BLaER1 (cell line): ENCODE results near the gene TMEM81.

ENCODE experiments used
- H3K27ac ChIP-seq: shearing (Covaris generic); formaldehyde crosslinking; 2 replicates; pipeline ENCODE4 v1.8.1; 2022
- H3K27me3 ChIP-seq: shearing (Covaris generic); formaldehyde crosslinking; 2 replicates; pipeline ENCODE4 v1.8.1; 2022
- H3K36me3 ChIP-seq: shearing (Covaris generic); formaldehyde crosslinking; 2 replicates; pipeline ENCODE4 v1.8.1; 2022
- H3K4me1 ChIP-seq: shearing (Covaris generic); formaldehyde crosslinking; 2 replicates; pipeline ENCODE4 v1.8.1; 2022
- H3K4me2 ChIP-seq: shearing (Covaris generic); formaldehyde crosslinking; 2 replicates; pipeline ENCODE4 v1.8.1; 2022
- H3K4me3 ChIP-seq: shearing (Covaris generic); formaldehyde crosslinking; 2 replicates; pipeline ENCODE4 v1.8.1; 2022
- H3K9ac ChIP-seq: shearing (Covaris generic); formaldehyde crosslinking; 2 replicates; pipeline ENCODE4 v1.8.1; 2022
- H3K9me3 ChIP-seq: shearing (Covaris generic); formaldehyde crosslinking; 2 replicates; pipeline ENCODE4 v1.8.1; 2022
- H4K20me1 ChIP-seq: shearing (Covaris generic); formaldehyde crosslinking; 2 replicates; pipeline ENCODE4 v1.8.1; 2022
- Cebpa-rat ChIP-seq: shearing (Covaris generic); IDR thresholded peaks from 2 replicates; pipeline ENCODE4 v1.8.1; 2022

Gene TMEM81

GRCh38 chr1:205053296-205053695, 31.0 kb downstream of the TMEM81 start:
- H3K27ac ChIP-seq: peak overlapping the region; percentile 58; the same call in 1 of the 2 replicates
- H3K4me3 ChIP-seq: no peak overlapping the region
- H3K4me1 ChIP-seq: peaks cover 41% of the 10 kb centered on the region
- no peak overlapping the region for H3K9ac ChIP-seq
- no peaks in the 10 kb centered on the region for H3K27me3 ChIP-seq
- H3K4me2 ChIP-seq: peak overlapping the region; percentile 86
- H3K36me3 ChIP-seq: no peaks in the 10 kb centered on the region
- no peaks in the 10 kb centered on the region for H4K20me1 ChIP-seq
- TF ChIP-seq Cebpa-rat: no peak
- no peaks in the 10 kb centered on the region for H3K9me3 ChIP-seq

DNA sequence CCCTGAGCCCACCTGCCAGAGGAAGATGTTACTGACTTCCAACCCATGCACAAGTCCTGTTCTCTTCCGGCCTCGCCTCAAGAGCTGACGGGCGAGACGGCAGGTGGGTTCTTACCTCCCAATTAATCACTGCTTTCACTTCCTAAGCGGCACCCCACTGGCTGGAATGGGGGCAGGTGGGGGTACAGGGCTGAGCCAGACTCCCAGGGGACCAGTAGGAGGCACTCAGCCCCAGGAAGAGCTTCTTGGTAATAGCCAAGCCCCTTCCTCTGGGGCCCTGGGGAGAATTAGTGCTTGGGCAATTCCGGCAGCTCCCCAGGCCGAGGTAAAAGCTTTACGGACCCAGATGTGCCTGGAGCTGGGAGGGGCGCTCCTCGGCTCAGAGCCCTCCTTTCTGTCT, 31.6 kb downstream of the TMEM81 start:
- Histone ChIP-seq H3K4me1 (peaks cover 47% of the 10 kb centered on the region), H4K20me1 (no peaks in the 10 kb centered on the region), H3K27me3 (no peaks in the 10 kb centered on the region), H3K36me3 (no peaks in the 10 kb centered on the region), H3K27ac (peak overlapping the region; percentile 58; the same call in 1 of the 2 replicates), H3K4me2 (peak overlapping the region; percentile 86), H3K9me3 (no peaks in the 10 kb centered on the region), H3K4me3 (0 out of 2 replicates have a peak overlapping the region, but pooled peaks have one; percentile 11), H3K9ac (no peak overlapping the region)
- no peak for TF ChIP-seq Cebpa-rat

GRCh38 chr1:205049479-205049878, 34.8 kb downstream of the TMEM81 start:
- no peaks in the 10 kb centered on the region for H3K9me3 ChIP-seq
- H3K4me3 ChIP-seq: no peak overlapping the region
- H3K4me1 ChIP-seq: peaks cover 56% of the 10 kb centered on the region
- TF ChIP-seq Cebpa-rat: no peak
- no peaks in the 10 kb centered on the region for H4K20me1 ChIP-seq
- peaks cover 12% of the 10 kb centered on the region for H3K27me3 ChIP-seq
- H3K9ac ChIP-seq: no peak overlapping the region
- H3K36me3 ChIP-seq: no peaks in the 10 kb centered on the region
- H3K27ac ChIP-seq: no peak overlapping the region
- H3K4me2 ChIP-seq: no peak overlapping the region

GRCh38 chr1:205048382-205048781, 35.9 kb downstream of the TMEM81 start:
- no peak for TF ChIP-seq Cebpa-rat
- Histone ChIP-seq H3K9ac (no peak overlapping the region), H3K4me3 (no peak overlapping the region), H3K9me3 (no peaks in the 10 kb centered on the region), H3K27ac (no peak overlapping the region), H3K4me2 (no peak overlapping the region; the same call in 1 of the 2 replicates), H3K4me1 (peaks cover 57% of the 10 kb centered on the region), H4K20me1 (no peaks in the 10 kb centered on the region), H3K36me3 (no peaks in the 10 kb centered on the region), H3K27me3 (peaks cover 23% of the 10 kb centered on the region)

DNA sequence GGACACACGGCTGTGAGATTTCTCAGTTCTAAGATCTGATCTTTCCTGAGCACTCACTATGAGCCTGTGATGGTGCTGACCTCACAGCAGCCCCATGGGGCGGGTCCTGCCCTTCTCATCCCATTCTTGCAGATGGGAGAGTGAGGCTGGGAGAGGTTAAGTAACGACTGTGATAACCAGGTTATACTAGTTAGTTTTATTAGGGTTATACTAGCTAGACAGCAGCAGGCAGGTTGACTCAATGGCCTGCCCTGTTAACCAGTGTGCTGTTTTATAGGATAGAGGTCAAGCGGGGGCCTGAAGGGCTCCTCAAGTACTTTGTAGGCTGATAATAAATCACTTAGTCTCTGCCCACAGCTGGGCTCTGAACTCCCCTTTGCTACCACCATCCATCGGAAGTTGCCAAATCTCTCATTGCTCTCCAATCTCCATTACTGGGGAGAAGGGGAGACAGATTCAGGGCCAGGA, 36.5 kb downstream of the TMEM81 start:
- peaks cover 57% of the 10 kb centered on the region for H3K4me1 ChIP-seq
- TF ChIP-seq Cebpa-rat: no peak
- H3K9ac ChIP-seq: no peak overlapping the region
- no peak overlapping the region for H3K4me3 ChIP-seq
- H3K4me2 ChIP-seq: peak overlapping the region; percentile 73
- H3K27ac ChIP-seq: no peak overlapping the region
- H3K27me3 ChIP-seq: peaks cover 29% of the 10 kb centered on the region
- no peaks in the 10 kb centered on the region for H4K20me1 ChIP-seq
- H3K9me3 ChIP-seq: no peaks in the 10 kb centered on the region
- no peaks in the 10 kb centered on the region for H3K36me3 ChIP-seq

DNA sequence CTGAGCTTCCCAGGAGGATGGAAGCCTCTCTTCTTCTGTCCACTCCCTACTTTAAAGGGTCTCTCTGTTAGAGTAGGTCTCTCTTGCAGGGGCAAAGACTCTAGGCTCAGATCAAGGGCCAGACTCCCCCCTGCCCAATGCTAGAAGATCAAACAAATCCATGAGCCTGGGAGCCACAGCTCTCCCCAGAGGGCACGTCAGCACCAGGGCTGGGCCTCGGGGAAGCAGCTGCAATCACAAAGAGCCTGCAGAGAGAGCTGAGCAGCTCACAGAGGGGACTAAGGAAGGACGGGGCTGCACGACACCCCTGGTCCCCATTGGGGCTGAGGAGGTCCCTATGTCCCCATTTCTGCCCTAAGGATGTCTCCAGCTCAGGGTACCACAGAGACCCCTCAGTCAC, 37.4 kb downstream of the TMEM81 start:
- TF ChIP-seq Cebpa-rat: no peak
- H3K27me3 ChIP-seq: peaks cover 39% of the 10 kb centered on the region

DNA sequence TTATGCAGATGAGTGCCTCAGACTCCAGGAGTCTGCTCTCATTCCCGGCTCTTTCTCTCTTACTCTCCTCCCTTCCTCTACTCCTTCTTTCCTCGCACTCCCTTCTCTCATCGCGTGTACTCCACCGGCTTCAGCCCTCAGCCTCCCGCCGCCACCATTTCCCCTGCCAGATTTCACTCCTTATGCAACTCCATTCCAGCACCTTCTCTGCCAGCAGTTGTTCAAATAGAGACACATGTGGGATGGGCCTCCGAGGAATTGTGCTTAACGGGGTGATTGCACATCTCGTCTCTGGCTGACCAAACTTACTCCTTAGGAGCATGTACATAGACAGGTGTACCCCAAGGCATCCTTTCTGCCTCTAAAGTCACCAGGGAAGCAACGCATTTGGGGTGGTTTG, 39.1 kb downstream of the TMEM81 start:
- peaks cover 64% of the 10 kb centered on the region for H3K4me1 ChIP-seq
- H3K27me3 ChIP-seq: peaks cover 39% of the 10 kb centered on the region
- H3K4me2 ChIP-seq: no peak overlapping the region
- no peak overlapping the region for H3K4me3 ChIP-seq
- H3K36me3 ChIP-seq: no peaks in the 10 kb centered on the region
- no peak overlapping the region for H3K9ac ChIP-seq
- no peaks in the 10 kb centered on the region for H3K9me3 ChIP-seq
- no peak overlapping the region for H3K27ac ChIP-seq
- no peak for TF ChIP-seq Cebpa-rat
- no peaks in the 10 kb centered on the region for H4K20me1 ChIP-seq

More for the DNA sequence above, 37.4 kb downstream of the TMEM81 start:
- Histone ChIP-seq H3K4me1 (peaks cover 57% of the 10 kb centered on the region), H3K9ac (no peak overlapping the region; the same call in 1 of the 2 replicates), H3K4me3 (no peak overlapping the region), H3K9me3 (no peaks in the 10 kb centered on the region), H3K36me3 (no peaks in the 10 kb centered on the region), H3K4me2 (peak overlapping the region; percentile 73), H4K20me1 (no peaks in the 10 kb centered on the region), H3K27ac (peak overlapping the region; percentile 33; the same call in 1 of the 2 replicates)

GRCh38 chr1:205044741-205045140, 39.5 kb downstream of the TMEM81 start:
- H4K20me1 ChIP-seq: no peaks in the 10 kb centered on the region
- H3K4me1 ChIP-seq: peaks cover 68% of the 10 kb centered on the region
- H3K36me3 ChIP-seq: no peaks in the 10 kb centered on the region
- no peak overlapping the region for H3K27ac ChIP-seq
- TF ChIP-seq Cebpa-rat: no peak
- peaks cover 39% of the 10 kb centered on the region for H3K27me3 ChIP-seq
- no peak overlapping the region for H3K9ac ChIP-seq
- H3K4me3 ChIP-seq: no peak overlapping the region
- no peaks in the 10 kb centered on the region for H3K9me3 ChIP-seq
- H3K4me2 ChIP-seq: no peak overlapping the region

DNA sequence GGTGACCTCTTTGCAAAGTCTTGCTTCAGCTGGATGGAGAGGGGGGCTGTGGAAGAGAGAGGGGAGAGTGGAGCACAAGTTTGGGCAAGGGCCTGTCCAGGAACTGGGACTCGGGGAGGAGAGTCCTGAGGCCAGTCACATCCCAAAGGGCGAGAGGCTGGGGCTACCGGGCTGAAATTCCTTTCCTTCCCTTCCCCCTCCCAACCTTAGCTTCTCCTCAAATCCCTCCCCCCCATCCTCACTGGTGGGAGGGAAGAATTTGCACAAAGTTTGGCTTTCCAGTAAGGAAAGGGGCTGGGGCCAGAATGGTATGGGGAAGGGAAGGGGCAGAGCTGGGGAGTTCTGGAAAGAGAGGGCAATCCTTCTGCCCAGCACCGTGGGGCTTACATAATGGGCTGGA, 40.4 kb downstream of the TMEM81 start:
- Histone ChIP-seq H3K4me3 (no peak overlapping the region; the same call in 1 of the 2 replicates), H3K9me3 (no peaks in the 10 kb centered on the region), H3K4me1 (peaks cover 73% of the 10 kb centered on the region), H3K27ac (no peak overlapping the region), H4K20me1 (no peaks in the 10 kb centered on the region), H3K36me3 (no peaks in the 10 kb centered on the region), H3K27me3 (peaks cover 39% of the 10 kb centered on the region), H3K9ac (no peak overlapping the region), H3K4me2 (peak overlapping the region; percentile 84)
- no peak for TF ChIP-seq Cebpa-rat

- no peak within 1 kb of the TSS for H3K9ac ChIP-seq
Observed at GRCh38 chr1:205042911-205043806, 41.1 kb downstream of the TMEM81 start, which contains the start of gene CNTN2. Gene CNTN2 (plus strand): TSS chr1:205043212. CDS start chr1:205053186, 9,974 bp downstream.

More at GRCh38 chr1:205042911-205043806, 41.1 kb downstream of the TMEM81 start, which contains the start of gene CNTN2:
- Histone ChIP-seq H3K27ac (peak within 1 kb of the TSS; percentile 54), H4K20me1 (no peaks in the 10 kb centered on the region), H3K9me3 (no peaks in the 10 kb centered on the region), H3K4me2 (peak within 1 kb of the TSS; percentile 84), H3K36me3 (no peaks in the 10 kb centered on the region), H3K27me3 (peaks cover 39% of the 10 kb centered on the region), H3K4me1 (peaks cover 68% of the 10 kb centered on the region), H3K4me3 (peak within 1 kb of the TSS; percentile 26; the same call in 1 of the 2 replicates)
- TF ChIP-seq Cebpa-rat: no peak
